ENCODE measurements around the gene ZBED6. TPM values are rescaled to one million over a fixed set of nuclear protein-coding genes. Genes with fewer than 3 reads are reported as not detected.

Gene ZBED6
- total and polyA plus RNA-seq, 2 donors from 2014 or later, result 0.15 to 37.2 TPM

DNA sequence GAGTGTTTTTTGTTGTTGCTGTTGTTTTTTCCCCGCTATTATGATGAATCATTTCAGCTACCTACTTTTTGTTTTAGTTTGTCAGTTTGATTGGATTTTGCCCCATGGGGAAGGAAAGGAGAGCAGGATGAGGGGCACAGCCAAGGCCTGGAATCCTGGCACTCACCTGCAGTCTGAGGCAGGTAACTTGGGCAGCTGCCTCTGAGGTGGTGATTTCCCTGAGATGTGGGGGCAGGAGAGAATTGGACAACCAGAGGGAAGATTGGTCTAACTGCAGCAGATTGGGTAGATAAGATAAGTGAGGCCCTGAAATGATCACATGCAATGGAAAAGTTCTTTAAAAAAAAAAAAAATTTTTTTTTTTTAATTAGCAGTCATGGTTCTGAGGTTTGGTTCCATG, 31.9 kb upstream of the ZBED6 start:
- Histone ChIP-seq H3K4me1 (ENCODE audit: control insufficient read depth in 2 of 3, insufficient read depth in 2 of 3, low read depth in 1 of 3, low read length in 3 of 3) (no peaks in the 10 kb centered on the region), H3K9ac (ENCODE audit: low read length in 3 of 3) (no peak overlapping the region), H3K27ac (ENCODE audit: low read depth in 2 of 2, low read length in 2 of 2) (no peak overlapping the region), H3K9me3 (ENCODE audit: control insufficient read depth in 2 of 3, insufficient read depth in 1 of 3, low read length in 3 of 3) (no peaks in the 10 kb centered on the region), H3K27me3 (ENCODE audit: control insufficient read depth, insufficient read depth, low read length) (no peaks in the 10 kb centered on the region), H3K4me3 (ENCODE audit: low read length in 3 of 3) (no peak overlapping the region), H3K36me3 (ENCODE audit: control insufficient read depth in 2 of 3, insufficient read depth in 3 of 3, low read length in 3 of 3) (no peaks in the 10 kb centered on the region)
- TF ChIP-seq, protein P1, sequence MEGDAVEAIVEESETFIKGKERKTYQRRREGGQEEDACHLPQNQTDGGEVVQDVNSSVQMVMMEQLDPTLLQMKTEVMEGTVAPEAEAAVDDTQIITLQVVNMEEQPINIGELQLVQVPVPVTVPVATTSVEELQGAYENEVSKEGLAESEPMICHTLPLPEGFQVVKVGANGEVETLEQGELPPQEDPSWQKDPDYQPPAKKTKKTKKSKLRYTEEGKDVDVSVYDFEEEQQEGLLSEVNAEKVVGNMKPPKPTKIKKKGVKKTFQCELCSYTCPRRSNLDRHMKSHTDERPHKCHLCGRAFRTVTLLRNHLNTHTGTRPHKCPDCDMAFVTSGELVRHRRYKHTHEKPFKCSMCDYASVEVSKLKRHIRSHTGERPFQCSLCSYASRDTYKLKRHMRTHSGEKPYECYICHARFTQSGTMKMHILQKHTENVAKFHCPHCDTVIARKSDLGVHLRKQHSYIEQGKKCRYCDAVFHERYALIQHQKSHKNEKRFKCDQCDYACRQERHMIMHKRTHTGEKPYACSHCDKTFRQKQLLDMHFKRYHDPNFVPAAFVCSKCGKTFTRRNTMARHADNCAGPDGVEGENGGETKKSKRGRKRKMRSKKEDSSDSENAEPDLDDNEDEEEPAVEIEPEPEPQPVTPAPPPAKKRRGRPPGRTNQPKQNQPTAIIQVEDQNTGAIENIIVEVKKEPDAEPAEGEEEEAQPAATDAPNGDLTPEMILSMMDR (IDR thresholded peaks at IDR 0.05; ENCODE audit: borderline replicate concordance, extremely low read depth, insufficient read depth), result no peak
- DNase-seq (no peak), FAIRE-seq (no peak)
- intact Hi-C loops (cut with DNase I), result no loop called here

DNA sequence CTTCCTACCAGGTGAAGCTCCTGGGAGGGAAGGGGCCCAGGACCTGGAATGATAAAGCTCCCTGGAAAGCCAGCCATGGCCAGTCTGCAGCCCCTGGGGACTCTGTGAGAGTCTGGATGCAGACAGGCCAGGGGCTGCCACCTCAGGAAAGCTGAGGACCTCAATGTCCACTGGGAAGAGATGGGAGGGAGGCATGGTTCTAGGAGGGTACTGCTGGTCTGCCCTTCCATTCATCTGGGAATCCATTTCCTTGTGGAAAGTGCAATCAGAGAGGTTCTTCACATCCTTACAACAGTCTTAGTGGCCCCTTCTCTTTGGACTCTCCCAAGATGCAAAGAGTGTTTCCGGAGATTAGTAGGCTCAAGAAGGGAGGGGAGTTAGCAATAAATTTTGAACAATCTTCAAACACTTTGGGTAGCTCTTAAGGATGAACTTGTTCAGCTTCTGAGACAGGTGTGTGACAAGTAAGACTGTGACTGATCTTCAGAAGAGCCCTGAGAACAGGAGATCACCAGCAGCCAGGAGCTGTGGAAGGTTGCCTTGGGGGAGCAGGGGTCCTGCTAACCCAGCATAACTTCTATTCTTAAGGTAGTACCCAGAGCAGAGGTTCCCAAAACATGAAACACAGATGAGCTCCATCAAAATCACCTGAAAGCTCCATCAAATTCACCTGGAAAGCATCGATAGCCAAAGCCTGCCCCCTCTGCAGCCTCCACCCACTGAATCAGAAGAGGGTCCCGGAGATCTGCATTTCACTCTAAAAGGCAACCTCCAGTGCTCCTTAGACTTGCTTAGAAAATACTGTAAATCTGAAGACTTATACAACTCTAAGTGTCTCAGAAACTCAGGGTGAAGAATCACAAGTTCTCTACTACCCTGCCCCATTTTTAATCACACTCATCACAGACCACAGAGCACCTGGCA, 31.1 kb upstream of the ZBED6 start:
- Histone ChIP-seq H3K27me3 (ENCODE audit: control insufficient read depth, insufficient read depth, low read length) (no peaks in the 10 kb centered on the region), H3K4me3 (ENCODE audit: low read length in 3 of 3) (no peak overlapping the region), H3K27ac (ENCODE audit: low read depth in 2 of 2, low read length in 2 of 2) (no peak overlapping the region), H3K9ac (ENCODE audit: low read length in 3 of 3) (no peak overlapping the region), H3K36me3 (ENCODE audit: control insufficient read depth in 2 of 3, insufficient read depth in 3 of 3, low read length in 3 of 3) (no peaks in the 10 kb centered on the region), H3K9me3 (ENCODE audit: control insufficient read depth in 2 of 3, insufficient read depth in 1 of 3, low read length in 3 of 3) (no peaks in the 10 kb centered on the region), H3K4me1 (ENCODE audit: control insufficient read depth in 2 of 3, insufficient read depth in 2 of 3, low read depth in 1 of 3, low read length in 3 of 3) (peaks cover 0 to 4% (median 0%) of the 10 kb centered on the region in 3 donors)
- TF ChIP-seq, protein P1 (IDR thresholded peaks at IDR 0.05; ENCODE audit: borderline replicate concordance, extremely low read depth, insufficient read depth), result no peak
- FAIRE-seq, result no peak
- intact Hi-C loops (cut with DNase I), result no loop called here
- DNase-seq, result no peak

DNA sequence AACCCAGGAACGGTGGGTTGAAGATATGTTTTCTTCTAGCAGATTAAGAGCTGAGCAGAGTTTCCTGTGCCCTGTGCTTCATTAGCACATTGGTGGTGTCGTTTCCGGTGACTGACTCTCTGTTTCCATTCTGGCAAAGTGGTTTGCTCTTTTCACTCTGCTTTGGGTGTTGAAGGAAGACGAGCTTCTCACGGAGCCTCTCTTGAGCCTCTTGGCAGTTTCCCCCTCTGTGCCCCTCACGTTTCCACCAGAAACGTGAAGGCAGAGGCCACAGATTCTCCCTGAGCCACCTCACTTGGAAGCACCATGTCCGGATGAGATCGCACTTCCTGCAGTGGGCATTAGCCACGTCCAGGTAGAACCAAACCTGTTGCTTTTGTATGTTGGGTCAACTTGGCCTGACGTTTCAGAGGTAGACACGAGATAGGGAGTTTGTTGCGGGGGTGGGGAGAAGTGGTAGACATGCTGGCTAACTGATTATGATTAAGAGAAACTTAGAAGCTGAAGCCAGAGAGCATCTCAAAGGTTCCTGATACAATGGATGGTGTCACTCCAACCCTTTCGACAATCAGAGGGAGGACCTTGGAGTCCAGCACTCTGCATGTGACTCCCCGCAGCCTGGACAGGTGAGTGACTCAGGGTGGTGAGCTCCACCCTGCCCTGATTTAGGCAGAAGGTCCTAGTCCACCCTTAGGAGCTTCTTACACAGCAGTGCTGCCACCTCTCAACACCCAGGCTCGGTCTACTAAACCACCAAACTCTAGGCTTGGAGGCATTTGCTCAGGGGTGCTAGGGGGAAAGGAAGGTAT, 30.2 kb upstream of the ZBED6 start, which contains the start of gene LAX1:
Gene LAX1 (plus strand): TSS at position 155 of the 809 bp plus-strand sequence. CDS start 383 bp downstream, at position 538.
- no peak for DNase-seq
- H3K27ac ChIP-seq (ENCODE audit: low read depth in 2 of 2, low read length in 2 of 2), result no peak within 1 kb of the TSS
- no peak within 1 kb of the TSS for H3K4me3 ChIP-seq (ENCODE audit: low read length in 3 of 3)
- no peaks in the 10 kb centered on the region for H3K9me3 ChIP-seq (ENCODE audit: control insufficient read depth in 2 of 3, insufficient read depth in 1 of 3, low read length in 3 of 3)
- intact Hi-C loops (cut with DNase I), result no loop called here
- H3K27me3 ChIP-seq (ENCODE audit: control insufficient read depth, insufficient read depth, low read length), result no peaks in the 10 kb centered on the region
- no peaks in the 10 kb centered on the region for H3K36me3 ChIP-seq (ENCODE audit: control insufficient read depth in 2 of 3, insufficient read depth in 3 of 3, low read length in 3 of 3)
- TF ChIP-seq, protein P1 (IDR thresholded peaks at IDR 0.05; ENCODE audit: borderline replicate concordance, extremely low read depth, insufficient read depth), result no peak
- peaks cover 3 to 4% (median 3%) of the 10 kb centered on the region in 3 donors for H3K4me1 ChIP-seq (ENCODE audit: control insufficient read depth in 2 of 3, insufficient read depth in 2 of 3, low read depth in 1 of 3, low read length in 3 of 3)
- no peak for FAIRE-seq
- H3K9ac ChIP-seq (ENCODE audit: low read length in 3 of 3), result no peak within 1 kb of the TSS

Measured in kidney (tissue), 14 donors.